Skeletal muscle satellite cell (primary cell): Measurements from ENCODE around the gene C19orf25.

Experiments
- H3K27me3 ChIP-seq: 2 replicates; pipeline ENCODE4 v1.7.0; 2013; ENCODE audit warnings: low read length; ENCODE audit not compliant: control insufficient read depth, insufficient read depth
- H3K36me3 ChIP-seq: 2 replicates; pipeline ENCODE4 v1.7.0; 2013; ENCODE audit warnings: mild to moderate bottlenecking, control low read depth, low read length; ENCODE audit not compliant: insufficient read depth
- H3K4me1 ChIP-seq: 2 replicates; pipeline ENCODE4 v1.7.0; 2013; ENCODE audit warnings: low read length; ENCODE audit not compliant: control insufficient read depth, insufficient read depth
- H3K4me2 ChIP-seq: 2 replicates; pipeline ENCODE4 v1.7.0; 2013; ENCODE audit warnings: mild to moderate bottlenecking, low read length
- H3K4me3 ChIP-seq: 2 replicates; pipeline ENCODE4 v1.7.0; 2013; ENCODE audit warnings: low read length
- H3K9ac ChIP-seq: 2 replicates; pipeline ENCODE4 v1.7.0; 2013; ENCODE audit warnings: mild to moderate bottlenecking, low read depth, low read length, moderate library complexity
- H3K9me3 ChIP-seq: replicated peaks from 2 replicates; pipeline ENCODE4 v1.7.0; 2013; ENCODE audit warnings: mild to moderate bottlenecking, control low read depth, low read length

The C19orf25 gene

DNA sequence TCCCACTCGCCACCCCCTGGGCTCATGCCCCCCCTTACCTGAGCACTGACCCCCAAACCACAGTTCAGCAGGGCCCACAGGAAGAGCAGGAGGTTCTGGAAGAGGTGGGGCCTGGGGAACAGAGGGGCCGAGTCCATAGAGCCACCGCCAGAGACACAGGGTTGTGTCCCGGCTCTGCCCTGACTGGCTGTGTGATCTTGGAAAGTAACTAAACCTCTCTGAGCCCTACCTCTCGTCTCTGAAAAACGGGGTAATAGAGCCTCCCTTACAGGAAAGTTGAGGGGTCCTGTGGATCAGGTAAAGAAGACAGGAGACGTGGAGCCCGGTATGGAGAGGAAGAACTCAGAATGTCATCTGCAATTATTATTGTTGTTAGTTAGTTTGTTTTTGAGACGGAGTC is 31.8 kb upstream of the C19orf25 start:
- H3K36me3 ChIP-seq: no peaks in the 10 kb centered on the region
- H3K9me3 ChIP-seq: no peaks in the 10 kb centered on the region
- no peak overlapping the region for H3K9ac ChIP-seq
- peaks cover 12% of the 10 kb centered on the region for H3K27me3 ChIP-seq
- H3K4me2 ChIP-seq: no peak overlapping the region
- no peak overlapping the region for H3K4me3 ChIP-seq
- peaks cover 15% of the 10 kb centered on the region for H3K4me1 ChIP-seq

DNA sequence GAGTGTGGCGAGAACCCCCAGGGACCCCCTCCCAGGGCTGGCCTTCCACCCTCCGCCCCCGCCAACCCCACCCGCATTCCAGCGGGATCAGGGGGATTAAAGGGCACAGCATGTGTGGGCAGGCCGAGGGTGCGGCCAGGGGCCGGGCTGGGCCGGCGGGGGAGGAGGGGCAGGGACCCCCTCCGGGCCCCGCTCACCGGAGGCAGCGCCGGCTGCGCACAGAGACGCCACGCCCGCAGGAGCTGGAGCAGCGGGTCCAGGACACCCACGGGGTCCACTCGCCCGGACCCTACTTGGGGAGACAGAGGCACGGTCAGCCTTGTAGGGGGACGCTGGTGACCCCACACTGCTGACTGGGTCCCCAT is 31.4 kb upstream of the C19orf25 start:
- peaks cover 15% of the 10 kb centered on the region for H3K4me1 ChIP-seq
- H3K27me3 ChIP-seq: peaks cover 12% of the 10 kb centered on the region
- H3K4me3 ChIP-seq: no peak overlapping the region
- no peaks in the 10 kb centered on the region for H3K36me3 ChIP-seq
- no peaks in the 10 kb centered on the region for H3K9me3 ChIP-seq
- H3K4me2 ChIP-seq: no peak overlapping the region
- H3K9ac ChIP-seq: no peak overlapping the region

DNA sequence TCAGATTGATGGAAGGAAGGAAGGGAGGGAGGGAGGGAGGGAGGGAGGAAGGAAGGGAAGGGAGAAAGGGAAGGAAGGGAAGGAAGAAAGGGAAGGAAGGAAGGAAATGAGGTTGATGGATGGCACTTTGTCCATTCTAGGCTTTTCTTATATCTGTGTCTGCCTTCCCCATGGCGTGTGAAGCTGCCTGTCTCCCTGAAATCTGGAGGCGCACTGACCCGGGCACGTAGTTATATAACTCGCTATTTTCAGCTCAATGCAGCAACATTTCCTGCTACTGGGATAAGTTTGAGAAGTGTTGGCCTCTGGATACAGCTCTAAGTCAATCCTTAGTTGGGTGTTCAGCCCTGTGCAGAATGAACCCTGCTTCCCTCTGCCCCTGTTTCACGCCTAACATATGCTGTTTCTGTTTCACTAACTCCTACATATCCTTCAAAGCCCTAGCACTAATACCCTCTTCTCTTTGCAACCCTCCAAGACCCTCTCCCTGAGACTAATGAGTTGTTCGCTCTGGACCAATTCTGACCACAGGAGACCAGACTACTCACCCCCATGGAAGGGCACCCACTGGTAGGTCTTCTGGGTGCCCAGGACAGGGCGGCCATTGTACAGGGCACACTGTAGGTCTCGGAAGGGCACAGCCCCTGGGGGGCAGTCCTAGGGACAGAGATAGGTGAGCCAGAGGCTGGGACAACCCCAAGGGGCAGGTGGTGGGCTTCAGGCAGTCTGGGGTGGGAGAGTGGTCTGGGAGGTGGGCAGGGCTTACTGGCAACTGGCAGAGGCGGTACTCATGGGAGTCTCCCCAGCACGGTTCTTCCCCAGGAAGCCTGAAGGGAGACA is 30.8 kb upstream of the C19orf25 start:
- Histone ChIP-seq H3K36me3 (no peaks in the 10 kb centered on the region), H3K9me3 (no peaks in the 10 kb centered on the region), H3K4me3 (no peak overlapping the region), H3K4me2 (no peak overlapping the region), H3K9ac (no peak overlapping the region), H3K4me1 (peaks cover 15% of the 10 kb centered on the region), H3K27me3 (peaks cover 13% of the 10 kb centered on the region)

DNA sequence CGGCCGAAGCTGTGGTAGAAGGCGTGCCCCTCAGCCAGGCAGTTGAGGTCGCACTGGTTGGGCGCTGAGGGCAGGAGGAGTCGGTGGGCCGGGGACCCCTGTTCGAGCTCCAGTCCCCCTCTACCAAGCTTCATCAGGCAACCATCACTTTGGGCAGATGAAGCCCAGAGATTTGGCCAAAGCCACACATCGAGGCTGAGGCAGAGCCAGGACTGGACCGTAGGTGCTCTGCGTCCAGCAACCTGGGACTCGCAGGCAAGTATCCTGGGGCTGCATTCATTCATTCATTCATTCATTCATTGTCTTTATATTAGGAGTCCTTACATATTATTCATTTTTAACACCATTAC is 29.5 kb upstream of the C19orf25 start:
- Histone ChIP-seq H3K4me2 (peak overlapping the region; percentile 58), H3K4me3 (peak overlapping the region; percentile 41), H3K36me3 (no peaks in the 10 kb centered on the region), H3K9ac (no peak overlapping the region), H3K9me3 (no peaks in the 10 kb centered on the region), H3K4me1 (peaks cover 15% of the 10 kb centered on the region), H3K27me3 (peaks cover 18% of the 10 kb centered on the region)

DNA sequence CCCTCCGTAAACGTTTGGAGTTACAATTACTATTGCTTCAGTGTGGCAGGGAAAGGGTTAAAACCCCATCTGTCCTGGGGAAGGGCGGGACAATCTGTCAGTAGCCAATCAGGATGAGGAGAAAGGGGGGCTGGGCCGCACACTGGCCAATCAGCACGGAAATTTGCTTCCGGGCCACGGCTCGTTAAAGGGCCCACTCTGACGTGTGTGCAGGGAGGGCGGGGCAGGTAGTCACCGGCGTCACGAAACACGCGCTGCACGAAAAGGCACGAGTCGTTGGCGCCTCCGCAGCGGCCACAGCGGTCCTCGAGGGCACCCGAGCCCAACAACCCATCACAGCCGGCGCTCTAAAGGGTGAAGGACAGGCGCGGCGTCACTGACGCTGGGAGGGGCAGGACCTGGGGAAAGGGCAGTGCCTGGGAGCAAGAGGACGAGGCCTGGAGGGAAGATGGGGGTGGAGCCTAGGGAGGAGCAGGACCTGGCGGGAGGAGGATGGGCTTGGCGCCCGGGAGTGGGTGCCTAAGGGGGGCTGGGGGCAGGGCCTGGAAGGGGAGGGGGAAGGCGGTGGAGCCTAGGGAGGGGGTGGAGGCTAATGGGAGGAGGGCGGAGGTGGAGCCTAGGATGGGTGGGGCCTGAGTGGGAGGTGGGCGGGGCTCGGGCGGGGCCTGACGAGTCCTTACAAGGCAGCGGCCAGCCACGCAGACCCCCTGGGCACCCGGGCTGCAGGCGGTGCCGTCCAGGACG is 28.9 kb upstream of the C19orf25 start:
- Histone ChIP-seq H3K4me3 (peak overlapping the region; percentile 73), H3K9me3 (no peaks in the 10 kb centered on the region), H3K27me3 (peaks cover 24% of the 10 kb centered on the region), H3K4me1 (peaks cover 13% of the 10 kb centered on the region), H3K36me3 (no peaks in the 10 kb centered on the region), H3K9ac (peak overlapping the region; percentile 55), H3K4me2 (peak overlapping the region; percentile 90)

DNA sequence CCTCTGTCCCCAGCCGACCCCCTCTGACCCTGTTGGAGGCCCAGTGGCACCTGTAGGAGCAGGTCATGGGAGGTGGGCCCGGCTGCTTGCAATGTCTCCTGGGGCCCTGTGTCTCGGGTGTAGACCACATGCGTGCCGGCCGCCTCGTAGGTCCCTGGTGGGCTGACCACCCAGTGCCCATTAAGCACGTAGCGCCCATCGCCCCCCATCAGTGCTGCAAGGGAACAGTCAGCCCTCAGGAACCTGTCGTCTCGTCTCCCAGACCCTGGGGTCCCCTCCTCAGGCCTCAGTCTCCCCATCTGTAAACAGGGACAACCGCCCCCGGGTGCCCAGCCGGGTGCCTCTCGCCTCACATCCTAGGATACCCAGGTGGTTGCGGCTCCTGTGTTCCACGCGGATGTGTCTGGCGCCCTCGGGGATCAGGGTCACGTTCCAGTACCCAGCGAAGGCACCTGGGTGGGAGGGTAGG is 28.2 kb upstream of the C19orf25 start:
- H3K4me3 ChIP-seq: no peak overlapping the region
- peaks cover 28% of the 10 kb centered on the region for H3K27me3 ChIP-seq
- peaks cover 10% of the 10 kb centered on the region for H3K4me1 ChIP-seq
- no peaks in the 10 kb centered on the region for H3K36me3 ChIP-seq
- no peaks in the 10 kb centered on the region for H3K9me3 ChIP-seq
- H3K9ac ChIP-seq: no peak overlapping the region
- peak overlapping the region; percentile 90 for H3K4me2 ChIP-seq

DNA sequence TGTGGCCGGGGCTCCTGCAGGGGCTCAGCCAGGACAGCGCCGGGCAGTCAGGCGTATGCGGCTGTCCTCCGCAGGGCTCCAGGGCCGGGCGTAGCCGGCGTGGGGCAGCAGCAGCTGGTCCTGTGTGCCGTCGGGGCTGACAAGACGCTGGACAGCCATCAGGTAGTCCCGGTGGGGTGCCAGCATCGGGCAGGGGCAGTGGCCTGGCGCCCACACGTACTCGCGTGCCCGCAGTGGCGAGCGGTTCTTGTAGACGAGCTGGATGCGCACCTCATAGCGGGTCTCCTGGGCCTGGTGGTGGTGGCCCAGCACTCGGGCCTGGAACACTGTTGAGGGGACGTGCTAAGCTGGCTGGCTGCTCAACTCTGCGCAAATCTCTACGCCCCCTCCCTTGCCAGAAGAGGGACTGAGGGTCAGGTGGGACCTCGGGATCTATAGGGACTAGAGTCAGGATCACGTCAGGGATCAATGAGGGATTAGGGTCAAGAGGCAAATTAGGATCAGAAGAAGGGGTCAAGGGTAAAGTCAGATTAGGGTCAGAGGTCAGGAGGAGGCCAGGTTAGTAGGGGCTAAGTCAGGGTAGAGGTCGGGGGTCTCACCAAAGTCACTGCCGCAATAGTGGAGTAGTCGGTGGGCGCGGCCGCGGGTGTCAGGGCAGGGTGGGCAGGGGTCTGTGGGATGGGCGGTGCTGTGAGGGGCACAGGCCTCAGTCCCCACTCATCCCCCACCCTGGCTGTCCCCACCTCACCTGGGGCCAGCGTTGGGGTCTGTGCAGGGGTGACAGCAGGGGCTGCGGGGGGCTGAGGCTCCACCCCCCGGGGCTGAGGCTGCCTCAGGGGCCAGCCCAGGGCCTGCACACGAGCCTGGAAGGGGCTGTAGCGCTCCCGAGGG is 27.2 kb upstream of the C19orf25 start:
- Histone ChIP-seq H3K9me3 (no peaks in the 10 kb centered on the region), H3K4me2 (no peak overlapping the region), H3K4me1 (peaks cover 10% of the 10 kb centered on the region), H3K4me3 (no peak overlapping the region), H3K9ac (no peak overlapping the region), H3K27me3 (peaks cover 29% of the 10 kb centered on the region), H3K36me3 (no peaks in the 10 kb centered on the region)

DNA sequence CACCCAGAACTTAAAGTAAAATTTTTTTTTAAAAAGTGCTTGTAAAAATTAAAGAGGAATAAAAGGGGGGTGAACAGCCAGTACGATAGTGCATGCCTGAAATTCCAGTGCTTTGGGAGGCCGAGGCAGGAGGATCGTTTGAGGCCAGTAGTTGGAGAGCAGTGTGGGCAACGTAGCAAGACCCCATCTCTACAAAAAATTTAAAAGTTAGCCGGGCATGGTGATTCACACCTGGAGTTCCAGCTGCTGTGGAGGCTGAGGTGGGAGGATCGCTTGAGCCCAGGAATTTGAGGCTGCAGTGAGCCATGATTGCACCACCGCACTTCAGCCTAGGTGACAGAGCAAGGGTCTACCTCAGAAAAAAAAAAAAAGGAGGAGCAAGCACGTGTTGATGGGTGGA is 26.0 kb upstream of the C19orf25 start:
- Histone ChIP-seq H3K9ac (no peak overlapping the region), H3K9me3 (no peaks in the 10 kb centered on the region), H3K27me3 (peaks cover 32% of the 10 kb centered on the region), H3K4me2 (no peak overlapping the region), H3K4me3 (no peak overlapping the region), H3K36me3 (no peaks in the 10 kb centered on the region), H3K4me1 (peaks cover 4% of the 10 kb centered on the region)

DNA sequence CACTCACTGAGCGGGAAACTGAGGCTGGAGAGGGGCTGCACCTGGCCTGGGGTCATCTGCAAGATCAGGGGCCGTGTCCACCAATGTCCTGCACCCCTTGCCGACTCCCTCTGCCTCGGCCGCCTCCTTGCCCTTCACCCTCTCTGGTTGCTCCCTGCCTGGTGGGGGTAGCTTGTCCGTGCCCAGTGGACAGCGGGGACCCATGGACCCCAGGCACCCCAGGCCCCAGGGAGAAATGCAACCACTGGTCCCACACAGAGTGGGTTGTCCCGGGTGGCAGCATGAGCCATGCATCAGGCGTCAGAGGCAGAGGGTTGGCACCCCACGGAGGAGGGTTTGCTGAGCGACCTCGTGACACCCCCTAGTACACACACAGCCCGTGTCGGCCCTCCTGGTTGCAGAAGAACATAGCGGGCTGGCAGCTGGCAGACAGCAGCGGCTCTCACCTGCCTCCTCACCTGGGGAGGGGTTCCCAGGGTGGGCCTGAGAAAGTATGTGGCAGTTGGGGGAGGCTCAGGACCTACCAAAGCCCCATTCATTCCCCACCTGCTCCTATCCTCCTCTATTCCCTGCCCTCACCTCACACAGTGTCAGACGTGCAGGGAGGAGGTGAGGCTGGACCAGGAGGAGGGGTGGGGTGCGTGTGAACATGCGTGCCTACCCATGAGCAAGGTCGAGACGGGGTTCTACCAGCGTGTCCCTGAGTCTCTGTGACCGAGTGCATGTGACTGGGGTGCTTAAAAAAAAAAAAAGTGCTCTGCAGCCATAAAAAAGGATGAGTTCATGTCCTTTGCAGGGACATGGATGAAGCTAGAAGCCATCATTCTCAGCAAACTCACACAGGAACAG is 25.1 kb upstream of the C19orf25 start:
- peaks cover 32% of the 10 kb centered on the region for H3K27me3 ChIP-seq

DNA sequence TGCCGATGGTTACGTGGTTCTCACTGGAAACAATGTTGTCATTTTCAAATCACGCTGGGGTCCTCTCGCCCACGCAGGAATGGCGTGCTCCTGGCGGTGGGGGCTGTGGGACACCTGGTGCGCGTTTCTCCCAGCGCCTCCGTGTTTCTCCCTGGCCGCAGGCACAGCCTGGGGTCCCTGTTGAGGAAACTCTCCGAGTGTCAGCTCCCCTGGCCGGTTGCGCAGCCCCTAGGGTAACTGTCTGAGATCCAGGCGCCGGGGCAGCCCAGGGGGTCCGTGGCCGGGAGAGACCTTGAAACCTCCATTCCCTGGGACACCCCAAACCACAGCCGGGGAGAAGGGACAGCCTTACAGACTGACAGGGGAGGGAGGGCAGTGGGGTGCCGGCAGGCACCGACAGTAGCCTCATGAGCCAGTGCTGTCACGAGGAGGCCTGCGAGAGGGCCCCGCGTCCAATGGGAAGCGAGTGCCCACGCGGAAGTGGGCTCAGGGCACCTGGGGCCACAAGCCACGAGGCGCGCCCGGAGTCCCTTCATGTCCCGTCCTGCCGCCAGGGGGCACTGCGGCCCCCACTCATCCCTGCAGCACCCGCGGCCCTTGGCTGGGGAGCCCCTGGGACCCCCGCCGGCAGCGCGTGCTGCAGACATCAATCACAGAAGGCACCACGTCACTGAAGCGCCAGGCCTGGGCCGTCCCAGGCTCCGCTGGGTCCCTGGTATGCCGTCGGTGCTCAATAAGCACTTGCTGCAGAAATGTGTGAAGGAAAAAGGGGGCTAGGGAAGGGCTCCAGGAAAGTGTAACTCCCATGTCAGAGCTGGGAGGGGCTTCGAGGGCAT is 24.3 kb upstream of the C19orf25 start:
- peak overlapping the region; percentile 37 for H3K4me2 ChIP-seq
- H3K4me3 ChIP-seq: no peak overlapping the region
- no peak overlapping the region for H3K9ac ChIP-seq
- H3K27me3 ChIP-seq: peaks cover 32% of the 10 kb centered on the region
- no peaks in the 10 kb centered on the region for H3K36me3 ChIP-seq
- no peaks in the 10 kb centered on the region for H3K9me3 ChIP-seq
- H3K4me1 ChIP-seq: peaks cover 4% of the 10 kb centered on the region

More for the DNA sequence above, 25.1 kb upstream of the C19orf25 start:
- H3K9ac ChIP-seq: no peak overlapping the region
- H3K9me3 ChIP-seq: no peaks in the 10 kb centered on the region
- H3K4me2 ChIP-seq: no peak overlapping the region
- H3K36me3 ChIP-seq: no peaks in the 10 kb centered on the region
- H3K4me1 ChIP-seq: peaks cover 4% of the 10 kb centered on the region
- H3K4me3 ChIP-seq: no peak overlapping the region
